D721Med (cell line): Measurements from ENCODE around the gene SPATA16.

Experiments used
- DNase-seq: peaks from one replicate; pipeline ENCODE4 v3.0.0; 2011; ENCODE audit warnings: low spot score; ENCODE audit not compliant: insufficient read length
- FAIRE-seq: peaks from 2 replicates; lab custom pipeline; 2011; peaks lifted over from hg19 to GRCh38; lab: Jason Lieb, UNC
- CTCF ChIP-seq: IDR thresholded peaks from 2 replicates; pipeline ENCODE4 v1.5.1; 2012; ENCODE audit warnings: mild to moderate bottlenecking, control low read depth; ENCODE audit not compliant: insufficient read depth; ENCODE audit errors: missing control alignments

Gene SPATA16

GRCh38 chr3:172953571-172953970, 187.5 kb downstream of the SPATA16 start:
- no peak for TF ChIP-seq CTCF
- DNase-seq: no peak
- no peak for FAIRE-seq

GRCh38 chr3:172951511-172951910, 189.5 kb downstream of the SPATA16 start:
- FAIRE-seq (no peak), DNase-seq (no peak)
- TF ChIP-seq CTCF: no peak

- DNase-seq: no peak
- no peak for TF ChIP-seq CTCF
- no peak for FAIRE-seq
Measured at GRCh38 chr3:172946061-172946460, 195.0 kb downstream of the SPATA16 start.

- no peak for TF ChIP-seq CTCF
- DNase-seq (no peak), FAIRE-seq (no peak)
Measured at GRCh38 chr3:172939651-172940293, 201.3 kb downstream of the SPATA16 start.

- DNase-seq (no peak), FAIRE-seq (no peak)
- TF ChIP-seq CTCF: no peak
Measured at GRCh38 chr3:172938788-172939187, 202.2 kb downstream of the SPATA16 start.

- DNase-seq (no peak), FAIRE-seq (no peak)
- no peak for TF ChIP-seq CTCF
Measured at GRCh38 chr3:172931746-172932285, 209.2 kb downstream of the SPATA16 start.

- no peak for FAIRE-seq
- TF ChIP-seq CTCF: no peak
- DNase-seq: no peak
Measured at GRCh38 chr3:172929451-172929850, 211.6 kb downstream of the SPATA16 start.
